ENCODE data around the gene NCBP1.

NCBP1 gene

DNA sequence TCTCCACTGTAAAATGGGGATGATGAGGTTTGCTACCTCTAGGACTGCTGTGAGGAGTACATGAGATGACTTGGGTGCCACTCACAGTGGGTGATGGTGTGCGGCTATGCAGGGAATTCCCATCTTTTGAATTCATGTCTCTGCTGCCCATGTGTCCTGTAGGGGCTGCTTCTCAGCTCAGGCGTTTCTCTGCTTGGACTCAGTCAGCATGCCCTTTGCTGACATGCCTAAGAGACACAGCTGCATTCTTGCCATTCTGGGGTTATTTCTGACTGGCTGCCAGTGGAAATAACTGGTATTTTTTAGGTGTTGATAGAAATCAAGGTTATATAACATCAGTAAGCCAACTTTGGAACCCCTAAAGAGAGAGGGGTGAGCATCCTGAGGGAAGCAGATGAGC, 87.8 kb downstream of the NCBP1 start:
- DNase-seq = no peak

DNA sequence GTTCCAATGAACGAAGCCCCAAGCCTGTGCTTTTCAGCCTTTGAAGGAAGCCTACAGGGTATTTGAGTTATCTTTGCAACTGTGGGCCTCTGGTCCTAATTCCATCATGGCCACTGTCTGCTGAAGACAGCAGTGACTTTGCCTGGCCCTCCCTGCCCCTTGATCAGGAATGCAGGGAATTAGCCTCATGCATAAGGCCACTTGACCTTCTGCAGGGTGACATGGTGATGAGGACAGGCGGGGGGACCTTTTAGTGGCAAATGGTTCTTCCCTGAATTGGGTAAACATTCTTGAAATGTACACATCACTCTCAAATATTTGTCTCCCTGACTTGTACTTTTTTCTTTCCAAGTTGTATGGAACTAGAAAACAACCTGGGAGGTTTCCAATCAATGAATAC, 88.7 kb downstream of the NCBP1 start:
- no peak for DNase-seq
